Urinary bladder (tissue), 4 donors: Measurements from ENCODE around the gene F2. TPM values are rescaled to one million over a fixed set of nuclear protein-coding genes. Genes with fewer than 3 reads are reported as not detected.
"Not testable (repeated sequence)": the region's sequence is repeated elsewhere in the genome, so short reads cannot be mapped to it uniquely, and the experiment has no call there.

Experiments used
- DNase-seq: peaks from one replicate; pipeline ENCODE4 v3.0.0-alpha.2; 2015; ENCODE audit errors: extremely low spot score
- H3K27ac ChIP-seq: one replicate; pipeline ENCODE4 v1.5.1; 2013; ENCODE audit warnings: low read depth, mild to moderate bottlenecking, moderate library complexity
- H3K36me3 ChIP-seq: one replicate; pipeline ENCODE4 v1.6.1; 2013; ENCODE audit warnings: mild to moderate bottlenecking, moderate library complexity; ENCODE audit not compliant: insufficient read depth
- H3K4me1 ChIP-seq: one replicate; pipeline ENCODE4 v1.6.1; 2013; ENCODE audit warnings: mild to moderate bottlenecking, moderate library complexity; ENCODE audit not compliant: insufficient read depth
- H3K4me3 ChIP-seq: one replicate; pipeline ENCODE4 v1.5.1; 2013; ENCODE audit warnings: low read depth, low read length
- WGBS: extraction: QIAGEN DNeasy Blood & Tissue Kit; methylation state at CpG from one replicate; pipeline ENCODE4 v1.1.7; 2013; 5-methylcytosine and 5-hydroxymethylcytosine counted together
- polyA plus RNA-seq: library from polyadenylated mRNA; stranded (reverse); fragments of 200-250 nt; gene quantifications from one replicate; pipeline ENCODE4 v1.2.3, GENCODE V29; 2013
- total RNA-seq: library from RNA; depleted of rRNA; stranded (reverse); fragments of >200 nt; gene quantifications from one replicate; pipeline ENCODE4 v1.2.3, GENCODE V29; 2014
- donor health status: healthy with polysubstance abuse.
- donor health status: healthy.

Gene F2
- total and polyA plus RNA-seq, 2 donors = 0.84 TPM; not detected in 1

- no peak overlapping the region for H3K27ac ChIP-seq
Measured at GRCh38 chr11:46712874-46713576, 6.0 kb upstream of the F2 start.

GRCh38 chr11:46717825-46718154 is 1.2 kb upstream of the F2 start:
- H3K4me3 ChIP-seq, DNase-seq, H3K36me3 ChIP-seq, H3K4me1 ChIP-seq, H3K27ac ChIP-seq: not testable (repeated sequence)
- 94% methylated on average over 2 of the region's 2 CpGs for WGBS

More at GRCh38 chr11:46712874-46713576, 6.0 kb upstream of the F2 start:
- H3K4me3 ChIP-seq = no peak overlapping the region
- no peaks in the 10 kb centered on the region for H3K4me1 ChIP-seq
- no peaks in the 10 kb centered on the region for H3K36me3 ChIP-seq
- no peak for DNase-seq
- WGBS = 92% methylated on average over 7 of the region's 7 CpGs

GRCh38 chr11:46718155-46719019 is 626 bp upstream of the F2 start:
- WGBS = 76% methylated on average over 11 of the region's 11 CpGs
- Histone ChIP-seq H3K27ac (no peak overlapping the region), H3K4me3 (no peak overlapping the region), H3K36me3 (no peaks in the 10 kb centered on the region), H3K4me1 (no peaks in the 10 kb centered on the region)
- DNase-seq = peak; percentile 36

- Histone ChIP-seq H3K27ac (no peak overlapping the region), H3K4me1 (no peaks in the 10 kb centered on the region), H3K36me3 (no peaks in the 10 kb centered on the region), H3K4me3 (no peak overlapping the region)
- 88% methylated on average over 25 of the region's 25 CpGs for WGBS
- no peak for DNase-seq
Measured at GRCh38 chr11:46719543-46720218, 668 bp downstream of the F2 start.

GRCh38 chr11:46721286-46721685 is 2.3 kb downstream of the F2 start:
- Histone ChIP-seq H3K4me3 (no peak overlapping the region), H3K4me1 (no peaks in the 10 kb centered on the region), H3K36me3 (no peaks in the 10 kb centered on the region), H3K27ac (no peak overlapping the region)
- 76% methylated on average over 6 of the region's 6 CpGs for WGBS
- DNase-seq = no peak

GRCh38 chr11:46722566-46723358 is 3.7 kb downstream of the F2 start:
- H3K27ac ChIP-seq = no peak overlapping the region
- no peaks in the 10 kb centered on the region for H3K36me3 ChIP-seq
- no peak overlapping the region for H3K4me3 ChIP-seq
- whole genome bisulfite sequencing = 92% methylated on average over 11 of the region's 11 CpGs
- no peaks in the 10 kb centered on the region for H3K4me1 ChIP-seq
- DNase-seq = no peak

GRCh38 chr11:46723359-46723680 is 4.3 kb downstream of the F2 start:
- 80% methylated on average over 8 of the region's 8 CpGs for WGBS
- Histone ChIP-seq H3K27ac (no peak overlapping the region), H3K4me3 (no peak overlapping the region), H3K36me3 (no peaks in the 10 kb centered on the region), H3K4me1 (no peaks in the 10 kb centered on the region)
- no peak for DNase-seq

GRCh38 chr11:46724088-46724487 is 5.1 kb downstream of the F2 start:
- H3K4me3 ChIP-seq = no peak overlapping the region
- WGBS = 62% methylated on average over 8 of the region's 8 CpGs
- H3K4me1 ChIP-seq = no peaks in the 10 kb centered on the region
- no peaks in the 10 kb centered on the region for H3K36me3 ChIP-seq
- no peak overlapping the region for H3K27ac ChIP-seq
- DNase-seq = no peak

- Histone ChIP-seq H3K4me1 (no peaks in the 10 kb centered on the region), H3K36me3 (no peaks in the 10 kb centered on the region), H3K27ac (no peak overlapping the region), H3K4me3 (no peak overlapping the region)
- WGBS = 83% methylated on average over 19 of the region's 19 CpGs
- no peak for DNase-seq
Measured at GRCh38 chr11:46725338-46726205, 6.6 kb downstream of the F2 start.

GRCh38 chr11:46726206-46726862 is 7.3 kb downstream of the F2 start:
- H3K4me1 ChIP-seq = no peaks in the 10 kb centered on the region
- H3K4me3 ChIP-seq = no peak overlapping the region
- no peak overlapping the region for H3K27ac ChIP-seq
- 92% methylated on average over 26 of the region's 26 CpGs for WGBS
- DNase-seq = no peak
- no peaks in the 10 kb centered on the region for H3K36me3 ChIP-seq

GRCh38 chr11:46727952-46728658 is 9.1 kb downstream of the F2 start:
- DNase-seq = no peak
- no peaks in the 10 kb centered on the region for H3K36me3 ChIP-seq
- H3K4me3 ChIP-seq = no peak overlapping the region
- no peak overlapping the region for H3K27ac ChIP-seq
- H3K4me1 ChIP-seq = no peaks in the 10 kb centered on the region
- 89% methylated on average over 17 of the region's 17 CpGs for WGBS

GRCh38 chr11:46728659-46729040 is 9.6 kb downstream of the F2 start:
- no peak overlapping the region for H3K27ac ChIP-seq
- H3K4me3 ChIP-seq = no peak overlapping the region
- DNase-seq = no peak
- no peaks in the 10 kb centered on the region for H3K36me3 ChIP-seq
- no peaks in the 10 kb centered on the region for H3K4me1 ChIP-seq
- WGBS = 79% methylated on average over 9 of the region's 9 CpGs
